Measurements from ENCODE around the gene ACTRT2. TPM values are rescaled to one million over a fixed set of nuclear protein-coding genes. Genes with fewer than 3 reads are reported as not detected.

Gene ACTRT2
- total and polyA plus RNA-seq, 2 donors (not counting 1 experiment from before 2014, with no cell fraction given): not detected

- Mint-ChIP-seq H3K9me3 (ENCODE audit: insufficient read depth) (no peaks in the 10 kb centered on the region), H3K4me3 (no peak overlapping the region), H3K4me1 (no peaks in the 10 kb centered on the region), H3K27me3 (peaks cover 3% of the 10 kb centered on the region), H3K27ac (no peak overlapping the region)
- no peak overlapping the region for H3K4me3 ChIP-seq (ENCODE audit: control extremely low read depth in 1 of 5, extremely low read depth in 1 of 5, insufficient read depth in 1 of 5, low read depth in 2 of 5, low read length in 4 of 5)
- intact Hi-C loops (cut with micrococcal nuclease): no loop called here
- 77% methylated on average over 13 of the region's 14 CpGs for WGBS (ENCODE audit: insufficient coverage)
- no peaks in the 10 kb centered on the region for H3K9me3 ChIP-seq (ENCODE audit: control extremely low read depth in 1 of 3, control insufficient read depth in 2 of 3, insufficient read depth in 1 of 3, low read length in 2 of 3)
- H3K4me2 ChIP-seq (replicated peaks; ENCODE audit: low read depth, low read length, poor library complexity, severe bottlenecking): no peak overlapping the region
- H3K4me1 ChIP-seq (ENCODE audit: control insufficient read depth in 2 of 2, insufficient read depth in 2 of 2, low read length in 2 of 2): no peaks in the 10 kb centered on the region
- no peaks in the 10 kb centered on the region for H3K27me3 ChIP-seq (replicated peaks in 1 of 4; ENCODE audit: control extremely low read depth in 1 of 4, control insufficient read depth in 3 of 4, insufficient read depth in 4 of 4, low read length in 3 of 4)
- ATAC-seq (ENCODE audit: low read depth) (no peak), DNase-seq (no peak)
- no peaks in the 10 kb centered on the region for H3K36me3 ChIP-seq (replicated peaks in 1 of 2; ENCODE audit: control extremely low read depth in 1 of 2, control insufficient read depth in 1 of 2, extremely low read depth in 1 of 2, insufficient read depth in 2 of 2, low read length in 1 of 2)
- H3K9ac ChIP-seq (ENCODE audit: low read length): no peak overlapping the region
- no peaks in the 10 kb centered on the region for H4K20me1 ChIP-seq (ENCODE audit: control insufficient read depth, insufficient read depth, low read length, poor library complexity, severe bottlenecking)
- H3K27ac ChIP-seq (ENCODE audit: low read length in 2 of 2): no peak overlapping the region
- H2AFZ ChIP-seq (ENCODE audit: insufficient read depth, low read depth, low read length, poor library complexity, severe bottlenecking): no peak overlapping the region
- CTCF ChIA-PET: no interaction called here
- no peaks in the 10 kb centered on the region for H3K79me2 ChIP-seq (ENCODE audit: control insufficient read depth, insufficient read depth, low read length)
- POLR2A ChIA-PET: no interaction called here
- TF ChIP-seq EZH2 (IDR thresholded peaks at IDR 0.05; ENCODE audit: borderline replicate concordance, insufficient read depth, low read depth, low read length, poor library complexity, severe bottlenecking): no peak
- TF ChIP-seq, protein P1, sequence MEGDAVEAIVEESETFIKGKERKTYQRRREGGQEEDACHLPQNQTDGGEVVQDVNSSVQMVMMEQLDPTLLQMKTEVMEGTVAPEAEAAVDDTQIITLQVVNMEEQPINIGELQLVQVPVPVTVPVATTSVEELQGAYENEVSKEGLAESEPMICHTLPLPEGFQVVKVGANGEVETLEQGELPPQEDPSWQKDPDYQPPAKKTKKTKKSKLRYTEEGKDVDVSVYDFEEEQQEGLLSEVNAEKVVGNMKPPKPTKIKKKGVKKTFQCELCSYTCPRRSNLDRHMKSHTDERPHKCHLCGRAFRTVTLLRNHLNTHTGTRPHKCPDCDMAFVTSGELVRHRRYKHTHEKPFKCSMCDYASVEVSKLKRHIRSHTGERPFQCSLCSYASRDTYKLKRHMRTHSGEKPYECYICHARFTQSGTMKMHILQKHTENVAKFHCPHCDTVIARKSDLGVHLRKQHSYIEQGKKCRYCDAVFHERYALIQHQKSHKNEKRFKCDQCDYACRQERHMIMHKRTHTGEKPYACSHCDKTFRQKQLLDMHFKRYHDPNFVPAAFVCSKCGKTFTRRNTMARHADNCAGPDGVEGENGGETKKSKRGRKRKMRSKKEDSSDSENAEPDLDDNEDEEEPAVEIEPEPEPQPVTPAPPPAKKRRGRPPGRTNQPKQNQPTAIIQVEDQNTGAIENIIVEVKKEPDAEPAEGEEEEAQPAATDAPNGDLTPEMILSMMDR (IDR thresholded peaks at IDR 0.05): no peak
Measured at GRCh38 chr1:3034728-3035562, 13.7 kb downstream of the ACTRT2 start.
